Smooth muscle cell (in vitro differentiated cells): ENCODE results near the gene RHBDD3. TPM values are rescaled to one million over a fixed set of nuclear protein-coding genes. Genes with fewer than 3 reads are reported as not detected.
A peak's percentile ranks its signal among the peaks of the same experiment; 100 is the strongest.

Experiments used
- DNase-seq: peaks from one replicate; lab custom pipeline; 2025; ENCODE audit not compliant: unreplicated experiment; lab: John Stamatoyannopoulos, UW
- H2AFZ ChIP-seq: fragments of 200-600 bp; sonication (generic); 2 replicates; pipeline ENCODE4 v1.6.0; 2016; ENCODE audit warnings: antibody characterized with exemption, low read depth, mild to moderate bottlenecking
- H3F3A ChIP-seq: fragments of 200-600 bp; sonication (generic); 2 replicates; pipeline ENCODE4 v1.6.0; 2017; ENCODE audit warnings: antibody characterized with exemption, low read depth
- H3K27ac ChIP-seq: fragments of 200-600 bp; sonication (generic); 2 replicates; pipeline ENCODE4 v1.5.1; 2016; ENCODE audit warnings: low read depth, mild to moderate bottlenecking
- H3K27me3 ChIP-seq: fragments of 200-600 bp; sonication (generic); 2 replicates; pipeline ENCODE4 v1.6.1; 2016; ENCODE audit warnings: low read depth, mild to moderate bottlenecking
- H3K36me3 ChIP-seq: fragments of 200-600 bp; sonication (generic); 2 replicates; pipeline ENCODE4 v1.5.1; 2016; ENCODE audit warnings: low read depth
- H3K4me1 ChIP-seq: fragments of 200-600 bp; sonication (generic); 2 replicates; pipeline ENCODE4 v1.5.1; 2016; ENCODE audit warnings: low read depth
- H3K4me2 ChIP-seq: fragments of 200-600 bp; sonication (generic); 2 replicates; pipeline ENCODE4 v1.6.0; 2016; ENCODE audit warnings: mild to moderate bottlenecking
- H3K4me3 ChIP-seq: fragments of 200-600 bp; sonication (generic); 2 replicates; pipeline ENCODE4 v1.5.1; 2016; ENCODE audit warnings: mild to moderate bottlenecking
- H3K79me2 ChIP-seq: fragments of 200-600 bp; sonication (generic); 2 replicates; pipeline ENCODE4 v1.6.0; 2016; ENCODE audit warnings: low read depth, mild to moderate bottlenecking
- H3K9ac ChIP-seq: fragments of 200-600 bp; sonication (generic); 2 replicates; pipeline ENCODE4 v1.6.0; 2016; ENCODE audit warnings: low read depth
- H3K9me3 ChIP-seq: fragments of 200-600 bp; sonication (generic); replicated peaks from 2 replicates; pipeline ENCODE4 v1.5.1; 2016; ENCODE audit warnings: low read depth
- H4K20me1 ChIP-seq: fragments of 200-600 bp; sonication (generic); 2 replicates; pipeline ENCODE4 v1.6.0; 2016; ENCODE audit warnings: low read depth
- CTCF ChIP-seq: fragments of 200-600 bp; sonication (generic); IDR thresholded peaks from 2 replicates; pipeline ENCODE4 v1.5.1; 2017; ENCODE audit warnings: borderline replicate concordance, mild to moderate bottlenecking, antibody characterized with exemption; ENCODE audit not compliant: insufficient read depth, poor library complexity, severe bottlenecking
- whole genome bisulfite sequencing: methylation state at CpG from one replicate; pipeline ENCODE4 v1.1.7; 2016; ENCODE audit warnings: low lambda C conversion rate; 5-methylcytosine and 5-hydroxymethylcytosine counted together
- polyA plus RNA-seq: library from polyadenylated mRNA; unstranded; fragments of >200 nt; fragmentation: Nextera tagmentation; extraction: Ambion mirVana; gene quantifications from 2 replicates; pipeline ENCODE4 v1.2.1, GENCODE V29; 2016
- total RNA-seq: library from RNA; depleted of rRNA; stranded (reverse); fragments of >200 nt; gene quantifications from 2 replicates; pipeline ENCODE4 v1.2.3, GENCODE V29; 2014

The RHBDD3 gene
- total RNA-seq (11.7 and 16.5 TPM in 2 replicates), polyA plus RNA-seq (39.1 and 40.2 TPM in 2 replicates)

DNA sequence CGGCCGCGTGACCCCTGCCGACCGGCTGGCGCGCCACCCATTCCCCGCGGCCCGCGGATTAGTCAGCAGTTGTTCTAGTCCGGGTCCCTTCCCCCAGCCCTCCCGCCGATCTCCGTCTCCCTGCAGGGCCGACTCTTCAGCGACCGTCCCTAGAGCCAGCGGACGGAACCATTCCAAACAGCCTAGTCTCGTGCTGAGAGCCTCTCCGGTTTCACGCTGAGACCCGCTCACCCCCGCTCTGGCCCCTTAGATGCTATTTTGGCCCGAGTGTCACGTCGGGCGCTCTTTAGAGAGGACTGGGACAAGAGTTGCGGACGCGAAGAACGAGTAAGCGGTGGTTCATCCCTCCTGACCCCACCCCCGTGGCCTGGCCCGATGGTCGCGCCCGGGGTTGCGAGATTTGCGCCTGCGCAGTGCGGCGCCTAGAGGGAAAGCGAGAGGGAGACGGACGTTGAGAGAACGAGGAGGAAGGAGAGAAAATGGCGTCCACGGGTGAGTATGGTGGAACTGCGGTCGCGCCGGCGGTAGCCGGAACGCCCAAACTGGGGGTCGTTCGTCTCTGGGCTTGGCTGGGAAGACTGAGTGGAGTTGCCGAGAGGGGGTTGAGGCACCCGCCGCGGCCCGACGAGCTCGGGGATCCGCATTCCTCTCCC, at the start of gene RHBDD3, which contains the start of gene EWSR1:
RHBDD3 (minus strand) TSS at position 124 of the 653 bp plus-strand sequence. CDS start 2,355 bp downstream, outside the sequence.
EWSR1 (plus strand) TSS at position 411 of the 653 bp plus-strand sequence; CDS start at position 480, 69 bp downstream.
- no peaks in the 10 kb centered on the region for H3K27me3 ChIP-seq
- H3K4me2 ChIP-seq = peak within 1 kb of the TSS; percentile 99
- H2AFZ ChIP-seq = peak within 1 kb of the TSS; percentile 92
- peaks cover 11% of the 10 kb centered on the region for H3F3A ChIP-seq
- H3K9me3 ChIP-seq = no peaks in the 10 kb centered on the region
- H3K79me2 ChIP-seq = peaks cover 62% of the 10 kb centered on the region
- peak within 1 kb of the TSS; percentile 100 for H3K9ac ChIP-seq
- DNase-seq = peak; percentile 100
- H3K4me1 ChIP-seq = peaks cover 43% of the 10 kb centered on the region
- H4K20me1 ChIP-seq = peaks cover 44% of the 10 kb centered on the region
- under 1% methylated on average over 66 of the region's 67 CpGs for WGBS
- H3K27ac ChIP-seq = peak within 1 kb of the TSS; percentile 99
- H3K36me3 ChIP-seq = no peaks in the 10 kb centered on the region
- peak within 1 kb of the TSS; percentile 83 for H3K4me3 ChIP-seq
- TF ChIP-seq CTCF = no peak

DNA sequence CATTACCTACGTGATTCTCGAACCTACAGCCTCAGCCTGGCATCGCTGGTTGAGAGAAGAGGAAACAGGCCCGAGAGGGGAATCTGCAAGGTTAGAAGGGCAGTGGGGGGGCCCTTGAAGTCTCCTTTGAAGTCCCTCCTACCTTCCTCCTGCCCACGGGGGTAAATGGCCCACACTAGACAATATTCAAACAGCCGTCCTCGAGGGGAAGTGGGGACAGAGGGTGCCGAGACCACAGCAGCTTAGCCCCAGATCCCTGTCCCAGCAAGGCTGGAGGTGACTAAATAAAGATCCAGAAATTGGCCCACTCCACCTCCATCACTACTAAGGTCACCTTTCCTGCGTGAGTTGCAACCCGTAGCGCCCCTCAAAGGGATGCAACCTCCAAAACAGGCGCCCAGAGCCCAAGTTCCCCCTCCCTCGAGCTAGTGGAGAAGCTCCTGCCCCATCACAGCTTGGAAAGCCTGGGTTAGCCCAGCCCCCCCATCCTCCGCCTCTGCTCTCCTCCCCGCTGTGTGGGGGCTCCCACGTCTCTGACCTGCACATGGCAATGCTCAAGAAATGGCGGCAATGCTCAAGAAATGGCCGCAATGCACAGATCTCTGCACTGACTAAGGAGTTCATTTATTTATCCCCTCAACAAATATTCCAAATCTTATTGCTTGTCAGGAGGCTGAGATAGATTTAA, 48.5 kb upstream of the RHBDD3 start:
- Histone ChIP-seq H3F3A (no peaks in the 10 kb centered on the region), H3K4me3 (no peak overlapping the region), H3K4me1 (no peaks in the 10 kb centered on the region), H3K9ac (no peak overlapping the region), H4K20me1 (peaks cover 5% of the 10 kb centered on the region), H3K9me3 (no peaks in the 10 kb centered on the region), H3K27ac (no peak overlapping the region), H3K4me2 (no peak overlapping the region), H3K27me3 (peaks cover 39% of the 10 kb centered on the region), H3K36me3 (no peaks in the 10 kb centered on the region), H2AFZ (no peak overlapping the region), H3K79me2 (no peaks in the 10 kb centered on the region)
- DNase-seq = no peak
- no peak for TF ChIP-seq CTCF
- 73% methylated on average over 18 of the region's 18 CpGs for WGBS

DNA sequence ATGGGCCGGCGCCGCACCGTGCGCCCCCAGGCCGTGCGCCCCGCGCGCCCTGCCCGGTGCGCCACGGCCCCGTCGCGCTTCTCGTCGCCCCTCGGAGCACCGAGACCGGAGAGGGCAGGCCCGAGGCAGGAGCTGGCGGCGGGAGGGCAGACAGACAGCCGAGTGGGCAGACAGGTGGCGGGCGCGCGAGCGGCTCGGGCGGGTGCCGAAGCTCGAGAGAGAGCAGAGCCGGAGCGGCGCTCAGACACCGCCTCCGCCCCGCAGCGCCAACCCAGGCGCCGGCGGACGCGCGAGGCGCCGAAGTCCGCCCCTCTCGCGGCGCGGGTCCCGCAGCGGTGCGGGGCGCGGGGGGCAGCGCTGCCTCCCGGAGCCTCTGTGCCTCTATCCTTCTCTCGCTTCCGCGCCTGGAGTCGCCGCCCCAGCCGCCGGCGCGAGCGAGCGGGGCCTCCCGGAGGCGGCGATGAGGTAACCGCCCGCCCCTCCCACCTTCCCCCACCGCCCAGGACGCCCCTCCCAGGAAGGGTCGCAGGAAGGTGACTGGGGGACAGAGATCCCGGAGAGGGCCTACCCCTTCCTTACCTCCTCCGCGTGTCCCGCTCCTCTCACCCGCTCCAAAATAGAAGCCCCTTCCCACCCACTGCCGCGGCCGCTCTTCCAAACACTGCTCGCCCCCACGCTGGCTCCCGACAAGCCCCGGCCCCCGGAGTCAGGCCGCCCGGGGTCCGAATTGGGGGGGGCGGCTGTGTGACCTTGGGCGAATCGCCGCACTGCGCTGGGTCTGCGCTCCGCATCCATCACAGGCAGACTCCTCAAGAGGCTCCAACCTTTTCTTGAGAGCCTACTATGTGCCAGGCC, 47.7 kb upstream of the RHBDD3 start, which contains the start of gene RASL10A:
RASL10A (minus strand) TSS at position 412 of the 855 bp plus-strand sequence. CDS start 451 bp downstream, outside the sequence.
- peaks cover 5% of the 10 kb centered on the region for H4K20me1 ChIP-seq
- no peak within 1 kb of the TSS for H3K27ac ChIP-seq
- peaks cover 2% of the 10 kb centered on the region for H3K4me1 ChIP-seq
- no peak within 1 kb of the TSS for H3K9ac ChIP-seq
- no peaks in the 10 kb centered on the region for H3F3A ChIP-seq
- DNase-seq = no peak
- no peaks in the 10 kb centered on the region for H3K9me3 ChIP-seq
- H3K27me3 ChIP-seq = peaks cover 39% of the 10 kb centered on the region
- no peaks in the 10 kb centered on the region for H3K79me2 ChIP-seq
- H3K4me2 ChIP-seq = peak within 1 kb of the TSS; percentile 85
- H3K36me3 ChIP-seq = no peaks in the 10 kb centered on the region
- H3K4me3 ChIP-seq = peak within 1 kb of the TSS; percentile 38
- TF ChIP-seq CTCF = no peak
- H2AFZ ChIP-seq = no peak within 1 kb of the TSS
- 6% methylated on average over 49 of the region's 103 CpGs for WGBS
